HG02840 (cell line): ENCODE results near the gene KIF27.
"Not testable (repeated sequence)": the region's sequence is repeated elsewhere in the genome, so short reads cannot be mapped to it uniquely, and the experiment has no call there.

Experiments used
- ATAC-seq: cut with Tn5 transposase; IDR thresholded peaks from one replicate; pipeline ENCODE4 v1.9.1; 2021; ENCODE audit warnings: mild to moderate bottlenecking, moderate library complexity, moderate number of reproducible peaks; ENCODE audit not compliant: unreplicated experiment, low FRiP score

Gene KIF27

DNA sequence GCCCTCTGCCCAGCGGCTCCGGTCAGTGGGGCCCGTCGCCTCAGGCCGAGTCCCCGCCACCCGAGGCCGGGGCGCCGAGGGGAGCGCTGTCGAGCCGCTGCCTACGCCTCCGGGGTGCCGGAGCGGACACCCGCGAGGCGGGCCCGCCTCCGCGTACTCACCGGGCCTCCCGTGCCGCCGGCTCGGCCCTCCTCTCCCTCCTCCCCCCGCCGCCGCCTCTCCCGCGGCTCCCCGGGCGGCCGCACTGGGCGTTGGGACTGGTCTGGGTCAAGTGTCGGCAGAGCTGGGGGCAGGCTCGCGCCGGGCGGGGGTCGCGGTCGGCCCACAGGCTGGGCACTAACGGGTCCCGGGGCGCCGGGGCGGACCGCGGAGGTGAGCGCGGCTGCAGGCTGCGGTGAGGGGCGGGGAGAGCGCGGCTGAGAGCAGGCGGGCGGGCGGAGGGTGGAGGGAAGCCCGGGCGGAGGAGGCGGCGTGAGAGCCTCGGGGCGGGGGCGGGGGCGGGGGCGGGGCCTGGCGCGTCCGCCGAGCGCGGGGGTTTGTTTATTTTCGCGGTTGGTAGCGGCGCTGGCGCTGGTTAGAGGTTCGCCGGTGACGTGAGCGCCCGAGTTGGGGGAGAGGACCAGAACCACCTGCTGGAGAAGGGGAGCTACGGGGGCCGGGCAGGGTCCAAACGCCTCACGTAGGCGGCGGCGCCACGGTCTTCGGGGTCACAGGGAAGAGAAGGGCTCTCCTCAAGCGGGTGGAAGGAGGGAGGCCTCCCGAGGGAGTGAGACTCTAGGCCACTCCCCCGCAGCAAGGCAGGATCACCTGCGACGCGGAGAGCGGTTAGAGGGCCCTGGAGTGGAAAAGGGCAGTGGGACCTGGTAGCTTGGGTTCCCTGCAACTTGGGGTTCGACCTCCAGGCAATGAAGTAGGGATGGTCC lies 103.6 kb downstream of the KIF27 start, which contains the start of gene GKAP1:
GKAP1 (minus strand) TSS at position 414 of the 923 bp plus-strand sequence. CDS start 11,252 bp downstream, outside the sequence.
- peak; percentile 88 for ATAC-seq

DNA sequence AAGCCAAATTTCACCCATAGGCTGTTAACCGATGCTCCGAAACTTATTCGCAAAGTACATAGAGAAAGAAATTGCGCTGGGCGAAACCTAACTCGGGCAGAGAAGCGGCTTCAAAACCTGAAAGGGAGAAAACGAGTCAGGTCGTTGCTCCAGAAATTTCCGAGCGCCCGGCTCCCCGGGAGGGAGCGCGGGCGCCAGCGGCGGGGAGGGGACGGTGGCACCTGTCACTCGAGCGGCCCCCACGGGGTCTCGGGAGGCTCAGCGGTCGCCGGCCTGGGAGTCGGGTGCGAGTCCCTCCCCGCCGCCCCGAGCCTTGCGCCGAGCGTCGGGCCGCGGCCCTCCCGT lies 104.2 kb downstream of the KIF27 start:
- ATAC-seq: peak; percentile 3

DNA sequence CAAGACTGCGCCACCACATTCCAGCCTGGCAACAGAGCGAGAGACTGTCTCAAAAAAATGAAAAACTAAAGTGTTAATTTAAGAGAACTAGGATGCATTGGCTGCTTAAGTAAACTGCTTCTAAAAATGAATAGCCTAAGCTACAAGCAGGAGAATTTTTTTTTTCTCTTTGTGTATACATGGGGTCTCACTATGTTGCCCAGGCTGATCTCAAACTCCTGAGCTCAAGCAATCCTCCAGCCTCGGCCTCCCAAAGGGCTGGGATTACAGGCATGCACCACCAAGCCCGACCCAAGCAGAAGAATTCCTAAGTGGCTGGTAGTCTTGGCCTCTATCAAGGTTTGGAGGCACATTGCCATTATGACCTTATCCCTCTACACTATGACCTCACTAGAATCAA lies 106.1 kb downstream of the KIF27 start:
- ATAC-seq: not testable (repeated sequence)

DNA sequence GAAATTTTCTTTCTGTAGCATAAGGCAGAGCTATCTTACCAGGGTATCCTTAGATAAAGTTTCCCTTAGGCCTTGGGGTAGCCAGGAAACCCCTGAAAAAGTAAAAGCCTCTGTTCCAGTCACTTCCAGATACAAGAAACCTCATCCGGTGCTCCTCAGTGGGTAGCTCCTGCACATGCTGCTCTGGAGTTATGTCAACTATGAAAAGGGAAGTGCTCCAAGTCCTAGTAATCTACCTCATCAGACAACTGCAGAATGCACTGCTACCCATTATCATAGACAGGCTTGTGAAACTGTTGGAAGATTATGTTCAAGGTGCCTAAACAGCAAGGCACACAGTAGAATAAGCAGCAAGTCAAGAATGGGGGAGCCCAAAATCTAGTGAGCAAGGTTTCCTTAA lies 112.0 kb downstream of the KIF27 start:
- not testable (repeated sequence) for ATAC-seq

DNA sequence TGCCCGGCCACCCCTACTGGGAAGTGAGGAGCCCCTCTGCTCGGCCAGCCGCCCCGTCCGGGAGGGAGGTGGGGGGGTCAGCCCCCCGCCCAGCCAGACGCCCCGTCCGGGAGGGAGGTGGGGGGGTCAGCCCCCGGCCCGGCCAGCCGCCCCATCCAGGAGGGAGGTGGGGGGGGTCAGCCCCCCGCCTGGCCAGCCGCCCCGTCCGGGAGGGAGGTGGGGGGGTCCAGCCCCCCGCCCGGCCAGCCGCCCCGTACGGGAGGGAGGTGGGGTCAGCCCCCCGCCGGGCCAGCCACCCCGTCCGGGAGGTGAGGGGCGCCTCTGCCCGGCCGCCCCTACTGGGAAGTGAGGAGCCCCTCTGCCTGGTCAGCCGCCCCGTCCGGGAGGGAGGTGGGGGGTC lies 116.8 kb downstream of the KIF27 start:
- not testable (repeated sequence) for ATAC-seq

DNA sequence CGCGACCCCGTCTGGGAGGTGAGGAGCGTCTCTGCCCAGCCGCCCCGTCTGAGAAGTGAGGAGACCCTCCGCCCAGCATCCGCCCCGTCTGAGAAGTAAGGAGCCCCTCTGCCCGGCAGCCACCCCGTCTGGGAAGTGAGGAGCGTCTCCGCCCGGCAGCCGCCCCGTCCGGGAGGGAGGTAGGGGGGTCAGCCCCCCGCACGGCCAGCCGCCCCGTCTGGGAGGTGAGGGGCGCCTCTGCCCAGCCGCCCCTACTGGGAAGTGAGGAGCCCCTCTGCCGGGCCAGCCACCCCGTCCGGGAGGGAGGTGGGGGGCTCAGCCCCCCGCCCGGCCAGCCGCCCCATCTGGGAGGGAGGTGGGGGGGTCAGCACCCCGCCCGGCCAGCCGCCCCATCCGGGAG lies 117.3 kb downstream of the KIF27 start:
- not testable (repeated sequence) for ATAC-seq

DNA sequence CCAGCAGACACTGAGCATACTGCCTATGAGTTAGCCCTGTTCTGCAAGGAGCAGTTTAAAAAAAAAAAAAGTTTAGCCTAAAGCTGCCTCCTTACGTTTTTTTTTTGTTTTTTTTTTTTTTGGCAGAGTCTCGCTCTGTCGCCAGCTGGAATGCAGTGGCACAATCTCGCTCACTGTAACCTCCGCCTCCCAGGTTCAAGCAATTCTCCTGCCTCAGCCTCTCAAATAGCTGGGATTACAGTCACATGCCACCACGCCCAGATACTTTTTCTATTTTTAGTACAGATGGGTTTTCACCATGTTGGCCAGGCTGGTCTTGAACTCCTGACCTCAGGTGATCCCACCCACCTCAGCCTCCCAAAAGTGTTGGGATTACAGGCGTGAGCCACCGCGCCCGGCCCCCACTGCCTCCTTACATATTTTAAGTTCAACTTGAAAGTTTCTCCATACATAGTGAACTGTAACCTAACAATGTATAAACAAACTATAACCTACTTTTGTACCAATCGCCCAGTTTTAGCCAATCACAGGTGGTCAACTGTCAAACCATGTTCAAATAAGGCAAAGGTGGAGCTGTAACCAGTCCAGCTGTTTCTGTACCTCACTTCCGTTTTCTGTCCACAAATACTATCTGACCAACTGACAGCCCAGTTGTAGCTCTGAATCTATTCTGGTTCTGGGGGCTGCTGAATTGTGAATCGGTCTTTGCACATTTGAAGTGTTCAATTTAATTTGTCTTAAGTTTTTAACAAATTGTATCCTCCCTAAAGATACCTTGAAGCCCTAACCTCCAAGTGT lies 120.8 kb downstream of the KIF27 start:
- ATAC-seq: no peak

DNA sequence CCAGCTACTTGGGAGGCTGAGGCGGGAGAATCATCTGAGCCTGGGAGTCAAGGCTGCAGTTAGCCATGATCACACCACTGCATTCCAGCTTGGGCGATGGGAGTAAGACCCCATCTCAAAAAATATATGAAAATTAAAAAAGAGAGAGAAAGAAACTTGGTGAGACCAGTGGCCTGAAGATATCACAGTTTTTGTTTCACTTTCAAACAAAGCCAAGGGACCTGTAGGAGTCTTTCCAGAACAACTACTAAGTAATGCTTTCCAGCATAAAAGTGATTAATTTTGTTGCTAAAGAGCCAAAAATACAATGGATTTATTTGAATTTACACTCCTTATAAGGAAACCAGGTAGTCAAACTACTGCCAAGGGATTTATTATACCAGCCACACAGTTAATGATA lies 127.2 kb downstream of the KIF27 start:
- ATAC-seq: no peak

DNA sequence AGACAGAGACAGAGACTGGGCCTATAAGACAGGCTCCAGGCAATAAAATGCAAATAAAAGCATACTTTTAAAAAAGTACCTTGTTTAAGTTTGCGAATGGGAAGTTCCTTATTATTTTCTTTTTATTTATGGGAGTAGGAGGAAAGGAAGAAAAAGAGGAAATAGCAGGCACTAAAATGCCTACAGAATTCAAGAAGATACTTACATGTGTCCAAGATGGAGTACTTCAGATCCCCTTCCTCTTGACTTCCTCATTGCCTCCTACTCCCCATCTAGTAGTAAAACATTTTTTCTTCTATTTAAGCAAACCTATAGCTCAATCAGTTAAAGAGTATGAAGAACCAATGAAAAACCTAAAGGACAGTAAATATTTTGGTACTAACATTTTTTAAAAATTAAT lies 128.5 kb downstream of the KIF27 start:
- ATAC-seq: no peak
